Measurements from ENCODE around the gene LMF2.

The LMF2 gene

GRCh38 chr22:50548040-50548920 is 40.8 kb upstream of the LMF2 start:
- H3K9ac ChIP-seq (ENCODE audit: insufficient read length, low read depth): no peak overlapping the region
- peaks cover 11% of the 10 kb centered on the region for H3K27me3 ChIP-seq (ENCODE audit: insufficient read depth, insufficient read length)
- H3K9me3 ChIP-seq (ENCODE audit: insufficient read depth, low read length): no peaks in the 10 kb centered on the region
- H3K4me3 ChIP-seq (ENCODE audit: insufficient read length, low read depth): no peak overlapping the region
- no peak for DNase-seq (ENCODE audit: low read depth, low spot score)
- no peaks in the 10 kb centered on the region for H3K36me3 ChIP-seq (ENCODE audit: insufficient read depth, insufficient read length, low read length)
- no peaks in the 10 kb centered on the region for H3K4me1 ChIP-seq (ENCODE audit: insufficient read depth, insufficient read length)
- TF ChIP-seq YY1 (IDR thresholded peaks at IDR 0.05; ENCODE audit: insufficient read depth, insufficient read length): no peak

- Histone ChIP-seq H3K4me1 (ENCODE audit: insufficient read depth, insufficient read length) (no peaks in the 10 kb centered on the region), H3K36me3 (ENCODE audit: insufficient read depth, insufficient read length, low read length) (no peaks in the 10 kb centered on the region), H3K4me3 (ENCODE audit: insufficient read length, low read depth) (no peak overlapping the region), H3K9me3 (ENCODE audit: insufficient read depth, low read length) (no peaks in the 10 kb centered on the region), H3K27me3 (ENCODE audit: insufficient read depth, insufficient read length) (peaks cover 11% of the 10 kb centered on the region), H3K9ac (ENCODE audit: insufficient read length, low read depth) (no peak overlapping the region)
- TF ChIP-seq ZNF274 (IDR thresholded peaks at IDR 0.05; ENCODE audit: low read depth, low read length) (no peak), SUZ12 (IDR thresholded peaks at IDR 0.05; ENCODE audit: extremely low read depth, insufficient read depth, insufficient read length) (no peak), YY1 (IDR thresholded peaks at IDR 0.05; ENCODE audit: insufficient read depth, insufficient read length) (no peak)
- no peak for DNase-seq (ENCODE audit: low read depth, low spot score)
Observed at GRCh38 chr22:50547263-50547985, 39.9 kb upstream of the LMF2 start.

GRCh38 chr22:50546326-50547262 is 39.1 kb upstream of the LMF2 start:
- no peak for DNase-seq (ENCODE audit: low read depth, low spot score)
- H3K4me3 ChIP-seq (ENCODE audit: insufficient read length, low read depth): no peak overlapping the region
- no peaks in the 10 kb centered on the region for H3K36me3 ChIP-seq (ENCODE audit: insufficient read depth, insufficient read length, low read length)
- H3K9me3 ChIP-seq (ENCODE audit: insufficient read depth, low read length): no peaks in the 10 kb centered on the region
- peaks cover 11% of the 10 kb centered on the region for H3K27me3 ChIP-seq (ENCODE audit: insufficient read depth, insufficient read length)
- H3K4me1 ChIP-seq (ENCODE audit: insufficient read depth, insufficient read length): no peaks in the 10 kb centered on the region
- no peak overlapping the region for H3K9ac ChIP-seq (ENCODE audit: insufficient read length, low read depth)
- no peak for TF ChIP-seq ZNF274 (IDR thresholded peaks at IDR 0.05; ENCODE audit: low read depth, low read length)
- no peak for TF ChIP-seq YY1 (IDR thresholded peaks at IDR 0.05; ENCODE audit: insufficient read depth, insufficient read length)
- TF ChIP-seq SUZ12 (IDR thresholded peaks at IDR 0.05; ENCODE audit: extremely low read depth, insufficient read depth, insufficient read length): no peak

GRCh38 chr22:50545522-50546325 is 38.2 kb upstream of the LMF2 start, which contains the start of gene KLHDC7B:
KLHDC7B (plus strand) TSS chr22:50545899; CDS start chr22:50546244, 345 bp downstream.
- Histone ChIP-seq H3K36me3 (ENCODE audit: insufficient read depth, insufficient read length, low read length) (no peaks in the 10 kb centered on the region), H3K9me3 (ENCODE audit: insufficient read depth, low read length) (no peaks in the 10 kb centered on the region), H3K9ac (ENCODE audit: insufficient read length, low read depth) (no peak within 1 kb of the TSS), H3K4me3 (ENCODE audit: insufficient read length, low read depth) (no peak within 1 kb of the TSS), H3K27me3 (ENCODE audit: insufficient read depth, insufficient read length) (peaks cover 11% of the 10 kb centered on the region), H3K4me1 (ENCODE audit: insufficient read depth, insufficient read length) (no peaks in the 10 kb centered on the region)
- no peak for DNase-seq (ENCODE audit: low read depth, low spot score)
- TF ChIP-seq YY1 (IDR thresholded peaks at IDR 0.05; ENCODE audit: insufficient read depth, insufficient read length) (no peak), SUZ12 (IDR thresholded peaks at IDR 0.05; ENCODE audit: extremely low read depth, insufficient read depth, insufficient read length) (no peak), ZNF274 (IDR thresholded peaks at IDR 0.05; ENCODE audit: low read depth, low read length) (no peak)

DNA sequence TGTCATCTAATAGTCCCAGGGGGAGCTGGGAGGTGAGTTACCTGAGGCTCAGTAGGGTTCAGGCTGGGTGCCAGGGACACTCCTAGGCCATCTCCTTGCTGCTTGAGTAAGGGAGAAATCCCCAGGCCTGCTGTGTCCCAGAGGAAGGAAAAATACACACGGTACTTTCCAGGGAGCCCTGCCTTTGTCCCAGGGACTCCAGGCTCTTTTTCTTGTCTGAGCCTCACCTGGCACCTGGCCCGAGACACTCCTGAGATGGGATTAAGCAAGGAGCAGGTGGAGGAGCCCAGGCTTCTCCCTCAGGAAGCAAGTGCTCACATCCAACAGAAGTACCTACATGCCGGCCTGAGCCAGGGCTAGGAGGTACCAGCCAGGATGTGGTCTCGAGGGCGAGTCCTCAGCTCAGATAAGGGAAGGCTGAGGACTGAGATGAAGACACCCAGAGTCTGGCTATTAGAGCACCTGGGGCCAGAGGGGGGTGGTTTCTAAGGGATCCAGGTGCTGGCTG is 37.3 kb upstream of the LMF2 start:
- Histone ChIP-seq H3K36me3 (ENCODE audit: insufficient read depth, insufficient read length, low read length) (no peaks in the 10 kb centered on the region), H3K4me1 (ENCODE audit: insufficient read depth, insufficient read length) (no peaks in the 10 kb centered on the region), H3K4me3 (ENCODE audit: insufficient read length, low read depth) (no peak overlapping the region), H3K9me3 (ENCODE audit: insufficient read depth, low read length) (no peaks in the 10 kb centered on the region), H3K27me3 (ENCODE audit: insufficient read depth, insufficient read length) (peaks cover 11% of the 10 kb centered on the region), H3K9ac (ENCODE audit: insufficient read length, low read depth) (peak overlapping the region; percentile 32)
- DNase-seq (ENCODE audit: low read depth, low spot score): no peak
- TF ChIP-seq YY1 (IDR thresholded peaks at IDR 0.05; ENCODE audit: insufficient read depth, insufficient read length) (no peak), SUZ12 (IDR thresholded peaks at IDR 0.05; ENCODE audit: extremely low read depth, insufficient read depth, insufficient read length) (no peak), ZNF274 (IDR thresholded peaks at IDR 0.05; ENCODE audit: low read depth, low read length) (no peak)

DNA sequence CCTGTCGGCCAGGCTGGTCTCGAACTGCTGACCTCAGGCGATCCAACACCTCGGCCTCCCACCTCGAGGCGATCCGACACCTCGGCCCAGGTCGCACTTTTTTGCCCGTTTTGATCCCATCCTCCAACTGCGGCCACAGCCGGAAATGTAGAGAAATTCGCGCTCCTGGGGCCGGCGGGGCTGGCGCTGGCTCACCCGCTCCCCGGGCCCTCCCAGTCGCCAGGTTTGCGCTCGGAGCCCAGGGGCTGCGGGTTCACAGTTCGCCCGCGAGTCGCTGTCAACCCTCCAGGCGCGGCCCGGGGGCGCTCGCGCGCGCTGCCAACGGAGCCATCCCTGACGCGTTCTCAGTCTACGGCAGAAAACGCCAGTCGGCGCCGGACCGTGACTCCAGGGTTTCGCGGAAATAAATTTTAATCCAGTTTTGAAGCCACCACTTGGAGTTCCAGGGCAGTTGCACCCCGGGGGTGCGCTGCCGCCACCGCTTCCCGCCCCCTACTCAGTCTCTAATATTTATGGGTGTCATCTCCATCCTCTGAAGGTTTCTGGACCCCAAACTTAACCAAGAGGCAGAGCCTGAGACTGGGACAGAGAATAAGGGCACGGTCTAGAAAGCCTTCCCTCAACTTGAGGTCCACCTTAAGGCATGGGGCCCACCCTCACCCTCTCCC is 36.7 kb upstream of the LMF2 start:
- Histone ChIP-seq H3K4me3 (ENCODE audit: insufficient read length, low read depth) (peak overlapping the region; percentile 2), H3K9me3 (ENCODE audit: insufficient read depth, low read length) (no peaks in the 10 kb centered on the region), H3K4me1 (ENCODE audit: insufficient read depth, insufficient read length) (no peaks in the 10 kb centered on the region), H3K27me3 (ENCODE audit: insufficient read depth, insufficient read length) (peaks cover 11% of the 10 kb centered on the region), H3K9ac (ENCODE audit: insufficient read length, low read depth) (peak overlapping the region; percentile 32), H3K36me3 (ENCODE audit: insufficient read depth, insufficient read length, low read length) (no peaks in the 10 kb centered on the region)
- no peak for DNase-seq (ENCODE audit: low read depth, low spot score)
- TF ChIP-seq SUZ12 (IDR thresholded peaks at IDR 0.05; ENCODE audit: extremely low read depth, insufficient read depth, insufficient read length): no peak

Data from NT2/D1 (cell line).